ENCODE results near the gene CDH13.

GRCh38 chr16:82580298-82580890, 46.4 kb upstream of the CDH13 start:
- TF ChIP-seq CTCF (IDR thresholded peaks at IDR 0.05), result peak in 2 of 6 experiments; percentile 19 to 37
- no peak for TF ChIP-seq POLR2A (IDR thresholded peaks at IDR 0.05)

All from thyroid gland (tissue), 4 donors.